NCI-H146 (cell line): ENCODE data around the gene RPIA.
A peak's percentile ranks its signal among the peaks of the same experiment; 100 is the strongest.
"Not testable (repeated sequence)": the region's sequence is repeated elsewhere in the genome, so short reads cannot be mapped to it uniquely, and the experiment has no call there.

ENCODE experiments used
- DNase-seq: peaks from one replicate; lab custom pipeline; 2025; lab: John Stamatoyannopoulos, UW

Gene RPIA

DNA sequence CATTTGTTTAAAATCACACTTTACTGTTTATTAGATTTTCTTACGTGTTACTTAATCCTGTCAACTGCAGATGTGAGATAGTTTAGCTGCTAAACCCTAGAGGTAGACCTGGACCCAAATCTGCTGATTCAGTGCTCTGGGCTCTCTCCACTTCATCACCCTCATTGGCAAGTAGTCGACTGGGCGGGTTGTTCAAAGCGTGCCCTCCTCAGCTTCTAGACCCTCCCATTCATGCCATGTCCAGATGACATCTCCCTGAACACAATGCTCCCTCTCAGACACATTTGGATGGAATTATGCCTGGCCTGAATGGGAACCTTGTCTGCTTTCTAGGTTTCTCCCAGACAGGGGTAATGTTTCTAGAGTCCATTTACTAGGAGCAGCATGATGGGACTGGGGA, 43.7 kb downstream of the RPIA start:
- no peak for DNase-seq

- no peak for DNase-seq
These were observed 44.4 kb downstream of the RPIA start for GRCh38 chr2:88735853-88736252.

GRCh38 chr2:88736437-88736836, 45.0 kb downstream of the RPIA start:
- DNase-seq: no peak

- DNase-seq: no peak
These were observed 45.9 kb downstream of the RPIA start for GRCh38 chr2:88737385-88737784.

DNA sequence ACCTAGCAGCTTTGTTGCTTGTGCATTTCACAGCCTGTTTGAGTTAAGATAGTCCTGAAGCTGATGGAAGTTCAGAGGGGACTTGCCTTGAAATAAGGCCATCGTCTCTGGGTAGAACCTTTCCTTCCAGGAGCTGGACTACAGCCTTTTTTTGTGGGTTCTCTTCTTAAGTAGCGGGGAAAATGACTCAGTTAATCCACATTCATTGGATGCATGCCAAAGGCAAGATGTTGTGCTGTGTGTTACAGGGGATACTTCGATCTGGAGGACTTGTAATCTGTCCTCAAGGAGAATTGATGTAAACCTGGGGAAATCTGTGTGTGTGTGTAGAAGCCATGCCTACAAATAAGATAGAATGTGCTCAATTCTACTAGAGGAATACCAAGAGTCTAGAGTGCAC, 46.8 kb downstream of the RPIA start:
- DNase-seq: no peak

GRCh38 chr2:88739985-88740600, 48.6 kb downstream of the RPIA start:
- peak; percentile 61 for DNase-seq

- DNase-seq: no peak
These were observed 55.5 kb downstream of the RPIA start for GRCh38 chr2:88746929-88747490.

GRCh38 chr2:88747990-88748389, 56.5 kb downstream of the RPIA start:
- no peak for DNase-seq

DNA sequence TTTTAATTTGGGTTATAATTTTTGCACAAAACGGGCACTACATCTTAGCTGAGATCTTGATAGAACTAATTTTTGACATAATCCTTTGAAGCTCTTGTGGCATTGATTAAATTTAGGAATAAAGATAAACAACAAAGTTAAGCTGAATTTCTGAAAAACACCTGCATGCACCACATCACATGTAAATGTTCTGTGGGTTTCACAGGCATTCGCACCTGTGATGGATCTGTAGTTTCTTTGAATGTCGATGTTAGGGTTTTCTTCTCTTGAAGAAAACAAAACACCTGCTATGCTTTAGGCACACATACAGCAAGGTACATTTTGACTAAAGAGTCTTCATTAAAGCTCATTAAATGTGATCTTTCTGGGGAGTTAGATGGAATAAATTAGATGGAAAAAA, 60.3 kb downstream of the RPIA start:
- no peak for DNase-seq

GRCh38 chr2:88753833-88754584, 62.5 kb downstream of the RPIA start:
- DNase-seq: no peak

GRCh38 chr2:88754585-88755320, 63.3 kb downstream of the RPIA start:
- no peak for DNase-seq

DNA sequence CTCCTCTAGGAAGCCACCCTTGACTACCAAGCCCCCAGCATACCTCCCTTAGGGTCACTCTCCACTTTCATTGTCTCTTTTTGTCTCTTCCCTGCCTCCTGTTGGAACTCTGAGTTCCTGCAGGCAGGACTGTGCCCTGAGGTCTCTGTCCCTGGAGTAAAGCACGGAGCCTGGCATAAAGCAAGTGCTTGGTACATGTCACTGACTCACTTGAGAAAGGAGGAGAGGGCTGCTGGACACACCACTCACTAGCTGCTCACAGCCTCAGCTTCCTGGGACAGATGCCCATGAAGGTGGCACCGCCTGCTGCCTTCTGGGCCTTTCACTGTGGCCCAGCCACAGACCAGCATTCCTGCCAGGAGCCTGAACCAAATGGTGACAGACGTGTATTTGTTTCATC, 64.4 kb downstream of the RPIA start:
- DNase-seq: no peak

GRCh38 chr2:88757025-88757424, 65.6 kb downstream of the RPIA start:
- no peak for DNase-seq

DNA sequence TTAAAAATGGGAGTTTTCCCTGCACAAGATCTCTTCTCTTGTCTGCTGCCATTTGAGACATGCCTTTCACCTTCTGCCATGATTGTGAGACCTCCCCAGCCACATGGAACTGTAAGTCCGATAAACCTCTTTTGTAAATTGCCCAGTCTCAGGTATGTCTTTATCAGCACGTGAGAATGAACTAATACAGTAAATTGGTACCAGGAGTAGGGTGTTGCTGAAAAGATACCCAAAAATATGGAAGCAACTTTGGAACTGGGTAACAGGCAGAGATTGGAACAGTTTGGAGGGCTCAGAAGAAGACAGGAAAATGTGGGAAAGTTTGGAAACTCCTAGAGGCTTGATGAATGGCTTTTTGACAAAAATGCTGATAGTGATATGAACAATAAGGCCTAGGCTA, 67.2 kb downstream of the RPIA start:
- DNase-seq: not testable (repeated sequence)

DNA sequence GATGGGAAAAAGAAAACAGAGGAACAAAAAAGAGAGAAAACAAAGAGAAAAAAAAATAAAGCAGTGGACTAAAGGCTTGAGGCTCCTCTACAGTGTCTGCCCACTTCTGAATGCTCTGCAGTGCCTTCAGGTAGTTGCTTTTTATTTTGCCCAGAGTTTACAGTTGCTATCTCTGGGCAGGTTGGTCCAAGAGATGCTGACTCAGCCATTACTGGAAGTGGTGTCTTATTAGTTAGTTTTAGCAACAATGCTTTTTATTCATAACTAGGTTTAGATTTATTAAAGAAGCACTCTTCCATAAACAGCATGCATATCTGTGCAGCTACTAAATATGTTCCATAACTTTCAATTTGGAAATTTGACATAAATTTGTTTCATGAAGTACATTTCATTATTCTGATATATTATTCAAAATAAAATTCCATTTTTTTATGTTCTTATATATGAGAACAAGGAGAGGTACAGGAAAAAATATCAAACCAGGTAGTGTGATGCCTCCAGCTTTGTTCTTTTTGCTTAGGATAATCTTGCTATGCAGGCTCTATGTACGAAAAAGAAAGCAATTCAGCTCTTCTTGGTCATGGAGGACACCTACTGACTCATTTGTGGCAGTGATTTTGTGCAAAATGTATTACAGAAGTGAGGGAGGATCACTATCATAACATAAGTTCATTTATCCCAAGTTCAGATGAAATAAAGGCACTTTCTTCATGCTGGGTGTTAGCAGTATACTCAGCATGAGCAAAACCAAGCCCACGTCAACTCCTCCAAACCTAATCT, 69.5 kb downstream of the RPIA start:
- no peak for DNase-seq

GRCh38 chr2:88764141-88764849, 72.8 kb downstream of the RPIA start:
- DNase-seq: no peak

DNA sequence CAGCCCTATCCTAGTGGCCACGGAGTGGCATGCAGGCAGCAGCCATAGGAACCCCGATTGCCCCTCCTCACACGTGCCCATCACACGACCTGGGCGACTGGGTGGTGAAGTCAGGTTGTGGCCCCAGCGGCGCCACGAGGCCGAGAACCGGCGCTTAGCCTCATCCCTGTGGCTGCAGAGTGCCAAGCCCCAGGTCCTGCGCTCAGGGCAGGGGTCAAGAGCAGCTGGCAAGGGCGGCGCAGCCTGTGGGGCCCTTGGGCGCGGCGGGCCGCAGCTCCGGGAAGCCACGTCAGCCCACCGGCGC, 73.3 kb downstream of the RPIA start:
- no peak for DNase-seq

DNA sequence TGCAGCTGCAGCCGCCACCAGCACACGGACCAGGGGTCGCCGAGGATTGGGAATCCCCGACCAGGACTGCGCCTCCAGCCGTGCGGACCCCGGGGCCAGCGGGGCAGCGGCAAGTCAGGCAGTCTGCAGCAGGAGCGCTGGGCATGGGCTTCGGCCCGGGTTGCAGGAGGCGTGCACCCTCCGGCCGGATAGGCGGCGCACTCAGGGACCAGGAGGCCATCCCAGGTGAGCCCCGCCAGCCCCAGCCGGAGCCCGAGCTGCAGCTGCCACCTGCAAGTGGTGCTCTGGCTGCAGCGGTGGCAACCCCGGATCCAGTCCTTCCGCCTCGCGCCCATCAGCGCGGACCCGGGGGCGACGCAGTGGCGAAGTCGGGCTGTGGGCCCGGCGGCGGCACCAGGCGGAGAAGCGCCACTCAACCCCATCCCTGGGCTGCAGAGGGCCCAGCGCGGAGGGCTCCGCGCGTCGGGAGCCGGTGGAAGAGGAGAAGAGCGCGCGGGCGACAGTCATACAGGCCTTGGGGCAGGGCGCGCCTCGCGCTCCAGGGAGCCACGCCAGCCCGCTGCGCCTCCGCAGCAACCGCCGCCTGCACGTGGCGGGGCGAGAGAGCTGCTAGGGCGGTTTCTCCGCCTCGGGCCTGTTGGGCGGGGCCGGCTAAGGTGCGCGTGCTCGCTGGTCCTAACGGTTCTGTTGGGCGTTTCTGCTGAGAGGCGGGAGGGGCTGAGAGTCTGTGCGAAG, 73.8 kb downstream of the RPIA start:
- DNase-seq: peak; percentile 95

DNA sequence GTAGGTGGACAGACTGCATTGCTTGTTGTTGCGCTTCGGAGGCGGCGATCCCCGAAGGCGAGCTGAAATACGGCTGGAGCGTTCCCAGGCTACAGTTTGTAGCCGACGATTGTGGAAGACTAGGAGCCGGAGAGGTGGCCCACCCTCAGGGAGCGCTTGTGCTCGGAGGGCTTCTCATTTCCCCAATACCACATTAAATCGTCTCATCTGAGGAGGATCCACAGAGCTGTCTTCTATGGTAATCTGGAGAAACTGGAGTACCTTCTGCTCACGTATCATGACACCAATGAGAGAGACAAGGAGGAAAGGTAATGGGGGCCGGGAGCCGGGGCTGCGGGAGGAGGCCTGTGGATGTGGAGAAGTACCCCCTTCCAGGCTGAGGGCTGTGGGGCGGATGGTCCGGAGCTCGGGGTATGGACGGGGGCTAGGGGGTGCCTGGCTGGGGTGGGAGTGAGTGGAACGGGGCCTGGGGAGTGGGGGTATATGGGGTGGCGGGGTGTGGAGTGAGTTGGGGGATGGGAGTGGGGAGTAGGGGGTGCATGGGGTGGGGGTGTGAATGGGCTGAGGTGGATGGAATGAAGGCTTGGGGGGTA, 74.5 kb downstream of the RPIA start:
- DNase-seq: not testable (repeated sequence)

DNA sequence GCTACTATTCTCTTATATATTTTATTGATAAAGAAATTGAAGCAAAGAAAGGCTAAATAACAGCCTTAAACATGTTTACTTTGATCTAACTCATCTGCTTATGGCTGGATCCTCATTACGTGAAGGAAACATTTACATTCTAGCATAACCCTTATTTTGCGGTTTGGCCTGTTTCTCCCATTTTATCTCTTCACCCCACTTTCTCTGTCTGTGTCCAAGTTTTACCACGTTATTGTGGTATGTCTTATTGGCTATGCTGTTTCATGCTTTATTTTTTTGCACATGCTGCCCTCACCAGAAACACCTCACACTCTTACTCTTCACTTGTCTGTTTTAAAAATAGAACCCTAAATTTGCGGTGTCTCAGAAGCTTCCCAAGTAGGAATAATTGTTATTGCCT, 78.5 kb downstream of the RPIA start:
- DNase-seq: no peak
